HG02885 (cell line): Measurements from ENCODE around the gene TTBK2.

Experiments used
- ATAC-seq: cut with Tn5 transposase; IDR thresholded peaks from one replicate; pipeline ENCODE4 v1.9.1; 2021; ENCODE audit warnings: mild to moderate bottlenecking; ENCODE audit not compliant: unreplicated experiment, poor library complexity

The TTBK2 gene

DNA sequence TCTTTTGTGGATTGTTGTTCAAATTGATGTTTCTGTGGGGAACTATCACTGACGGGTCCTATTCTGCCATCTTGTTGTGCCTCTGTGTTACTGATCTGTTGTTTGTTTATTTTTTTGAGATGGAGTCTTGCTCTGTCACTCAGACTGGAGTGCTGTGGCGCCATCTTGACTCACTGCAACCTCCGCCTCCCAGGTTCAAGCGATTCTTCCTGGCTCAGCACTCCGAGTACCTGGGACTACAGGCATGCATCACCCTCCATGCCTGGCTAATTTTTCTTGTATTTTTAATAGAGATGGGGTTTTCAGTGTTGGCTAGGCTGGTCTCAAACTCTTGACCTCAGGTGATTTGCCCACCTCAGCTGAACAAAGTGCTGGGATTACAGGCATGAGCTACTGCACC lies 215.2 kb downstream of the TTBK2 start:
- ATAC-seq: no peak

DNA sequence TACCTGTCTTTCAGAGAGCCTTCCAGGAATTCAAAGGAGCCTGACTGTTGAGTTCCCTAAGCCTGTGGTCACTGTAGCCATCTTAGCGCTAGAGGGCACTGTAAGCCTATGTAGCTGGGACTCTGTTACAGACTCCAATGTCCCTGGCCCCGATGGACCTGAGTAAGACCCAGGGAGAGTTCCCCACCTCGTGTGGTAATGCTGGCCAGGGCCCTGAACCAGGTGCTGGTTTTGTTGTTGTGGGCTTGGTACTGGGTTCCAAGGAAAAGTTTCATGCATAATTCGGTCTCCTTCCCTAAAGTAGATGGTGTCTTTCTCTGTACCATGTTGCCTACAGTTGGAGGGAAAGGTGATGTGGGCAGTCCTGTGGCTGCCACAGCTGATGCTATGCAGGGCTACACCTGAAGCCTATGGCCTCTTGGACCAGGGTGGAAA lies 216.1 kb downstream of the TTBK2 start:
- no peak for ATAC-seq

DNA sequence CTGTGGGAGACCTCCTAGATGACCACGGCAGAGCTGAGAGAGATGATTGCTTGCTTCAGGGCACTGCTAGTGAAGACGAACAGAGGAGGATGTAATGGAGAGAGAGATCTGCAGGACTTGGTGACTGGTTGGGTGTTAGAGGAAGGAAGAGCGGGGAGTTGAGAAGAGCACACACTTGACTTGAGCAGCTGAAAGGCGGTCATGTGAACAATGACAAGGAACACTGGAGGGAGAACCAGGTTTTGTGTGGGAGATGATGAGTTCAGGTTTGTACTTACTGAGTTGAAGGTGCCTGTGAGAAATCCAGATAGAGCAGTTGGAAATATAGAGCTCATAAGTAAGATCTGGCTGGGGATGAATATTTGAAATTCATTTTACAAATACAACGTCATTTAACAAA lies 224.0 kb downstream of the TTBK2 start:
- no peak for ATAC-seq

DNA sequence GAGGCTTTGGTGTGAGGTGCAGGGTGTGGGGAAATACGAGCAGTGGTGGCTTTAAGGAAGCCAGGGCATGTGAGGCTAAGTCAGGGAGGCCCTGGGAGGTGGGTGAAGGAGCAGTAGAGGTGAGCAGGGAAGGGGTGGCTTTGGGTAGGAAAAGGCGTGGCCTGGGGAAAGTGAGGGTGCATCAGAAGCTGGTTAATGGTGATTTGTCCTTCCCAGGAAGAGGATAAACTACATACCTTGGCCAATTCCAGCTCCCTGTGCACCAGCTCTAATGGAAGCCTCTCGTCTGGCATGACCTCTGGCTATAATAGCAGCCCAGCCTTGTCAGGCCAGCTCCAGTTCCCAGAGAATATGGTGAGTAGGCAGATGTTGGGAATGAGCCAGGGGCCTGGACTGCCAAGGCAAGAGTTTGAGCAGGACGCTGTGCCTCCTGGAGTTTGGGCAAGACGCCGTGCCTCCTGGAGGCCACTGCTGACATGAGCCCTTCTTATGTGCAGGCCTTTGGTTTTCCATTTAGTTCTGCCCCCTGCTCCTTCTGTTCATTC lies 225.0 kb downstream of the TTBK2 start:
- ATAC-seq: no peak

DNA sequence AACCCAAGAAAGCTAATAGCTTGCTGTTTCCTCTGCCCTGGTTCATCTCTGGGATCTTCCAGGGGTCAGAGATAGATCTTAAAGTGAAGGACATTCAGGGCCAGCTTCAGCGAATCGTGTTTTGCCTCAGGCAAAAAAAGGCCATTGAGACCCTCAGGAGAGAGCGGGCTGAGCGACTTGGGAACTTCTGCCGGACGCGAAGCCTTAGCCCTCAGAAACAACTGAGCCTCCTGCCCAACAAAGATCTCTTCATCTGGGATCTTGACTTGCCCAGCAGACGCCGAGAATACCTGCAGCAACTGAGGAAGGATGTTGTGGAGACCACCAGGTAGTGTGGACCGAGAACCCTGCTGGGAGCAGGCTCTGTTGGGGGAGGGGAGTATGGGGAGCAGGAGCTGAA lies 226.2 kb downstream of the TTBK2 start:
- no peak for ATAC-seq

DNA sequence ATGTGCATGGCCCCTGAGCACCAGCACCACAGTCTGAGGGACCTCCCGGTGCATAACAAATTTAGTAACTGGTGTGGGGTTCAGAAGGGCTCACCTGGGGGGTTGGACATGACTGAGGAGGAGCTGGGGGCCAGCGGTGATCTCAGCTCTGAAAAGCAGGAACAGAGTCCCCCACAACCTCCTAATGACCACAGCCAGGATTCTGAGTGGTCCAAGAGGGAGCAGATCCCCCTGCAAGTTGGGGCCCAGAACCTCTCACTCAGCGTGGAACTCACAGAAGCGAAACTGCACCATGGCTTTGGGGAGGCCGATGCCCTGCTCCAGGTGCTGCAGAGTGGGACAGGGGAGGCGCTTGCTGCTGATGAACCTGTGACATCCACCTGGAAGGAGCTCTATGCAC lies 226.6 kb downstream of the TTBK2 start:
- no peak for ATAC-seq

DNA sequence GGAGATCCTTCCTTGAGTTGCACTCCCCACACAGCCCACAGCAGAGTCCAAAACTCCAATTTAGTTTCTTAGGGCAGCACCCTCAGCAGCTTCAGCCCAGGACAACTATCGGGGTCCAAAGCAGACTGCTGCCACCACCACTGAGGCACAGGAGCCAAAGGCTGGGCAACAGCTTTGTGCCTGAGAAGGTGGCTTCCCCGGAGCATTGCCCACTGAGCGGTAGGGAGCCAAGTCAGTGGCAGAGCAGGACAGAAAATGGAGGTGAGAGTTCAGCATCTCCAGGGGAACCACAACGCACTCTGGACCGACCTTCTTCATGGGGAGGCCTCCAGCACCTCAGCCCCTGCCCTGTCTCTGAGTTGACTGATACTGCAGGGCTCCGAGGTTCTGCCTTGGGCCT lies 227.1 kb downstream of the TTBK2 start:
- no peak for ATAC-seq

DNA sequence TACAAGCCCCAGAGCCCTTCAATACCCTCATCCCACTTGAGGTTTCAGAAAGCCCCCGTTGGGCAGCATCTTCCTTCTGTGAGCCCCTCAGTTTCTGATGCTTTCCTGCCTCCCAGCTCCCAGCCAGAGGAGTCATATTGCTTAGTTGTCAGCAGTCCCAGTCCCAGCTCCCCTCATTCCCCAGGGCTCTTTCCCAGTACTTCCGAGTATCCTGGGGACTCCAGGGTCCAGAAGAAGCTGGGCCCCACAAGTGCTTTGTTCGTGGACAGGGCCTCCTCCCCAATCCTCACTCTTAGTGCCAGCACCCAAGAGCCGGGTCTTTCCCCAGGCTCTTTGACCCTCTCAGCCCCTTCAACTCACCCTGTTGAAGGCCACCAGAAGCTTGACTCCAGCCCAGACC lies 227.6 kb downstream of the TTBK2 start:
- ATAC-seq: no peak

DNA sequence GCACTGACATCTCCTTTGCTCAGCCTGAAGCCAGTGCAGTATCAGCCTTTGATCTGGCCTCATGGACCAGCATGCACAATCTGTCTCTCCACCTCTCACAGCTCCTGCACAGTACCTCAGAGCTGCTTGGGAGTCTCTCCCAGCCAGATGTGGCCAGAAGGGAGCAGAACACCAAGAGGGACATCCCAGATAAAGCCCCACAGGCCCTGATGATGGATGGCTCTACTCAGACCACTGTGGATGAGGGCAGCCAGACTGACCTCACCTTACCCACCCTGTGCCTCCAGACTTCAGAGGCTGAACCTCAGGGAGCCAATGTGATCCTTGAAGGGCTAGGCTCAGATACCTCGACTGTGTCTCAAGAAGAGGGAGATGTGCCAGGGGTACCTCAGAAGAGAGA lies 228.0 kb downstream of the TTBK2 start:
- no peak for ATAC-seq

DNA sequence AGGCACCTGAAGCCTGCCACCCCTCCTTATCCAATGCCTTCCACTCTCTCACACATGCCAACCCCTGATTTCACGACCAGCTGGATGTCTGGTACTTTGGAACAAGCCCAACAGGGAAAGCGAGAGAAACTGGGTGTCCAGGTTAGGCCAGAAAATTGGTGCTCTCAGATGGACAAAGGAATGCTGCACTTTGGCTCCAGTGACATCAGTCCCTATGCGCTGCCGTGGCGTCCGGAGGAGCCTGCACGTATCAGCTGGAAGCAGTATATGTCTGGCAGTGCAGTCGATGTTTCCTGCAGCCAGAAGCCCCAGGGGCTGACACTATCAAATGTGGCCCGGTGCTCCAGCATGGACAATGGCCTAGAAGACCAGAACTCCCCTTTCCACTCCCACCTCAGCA lies 228.8 kb downstream of the TTBK2 start:
- ATAC-seq: no peak

DNA sequence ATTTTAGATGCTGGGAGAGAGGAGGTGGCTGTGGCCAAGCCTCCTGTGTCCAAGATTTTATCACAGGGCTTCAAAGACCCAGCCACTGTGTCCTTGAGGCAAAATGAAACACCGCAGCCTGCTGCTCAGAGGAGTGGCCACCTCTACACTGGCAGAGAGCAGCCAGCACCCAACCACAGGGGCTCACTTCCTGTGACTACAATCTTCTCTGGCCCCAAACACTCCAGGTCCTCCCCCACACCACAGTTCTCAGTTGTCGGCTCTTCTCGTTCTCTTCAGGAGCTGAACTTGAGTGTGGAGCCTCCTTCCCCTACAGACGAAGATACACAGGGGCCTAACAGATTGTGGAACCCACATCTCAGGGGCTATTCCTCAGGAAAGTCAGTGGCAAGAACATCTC lies 229.3 kb downstream of the TTBK2 start:
- ATAC-seq: no peak
